EH (cell line): Measurements from ENCODE around the gene FNBP1.
A peak's percentile ranks its signal among the peaks of the same experiment; 100 is the strongest.
"Not testable (repeated sequence)": the region's sequence is repeated elsewhere in the genome, so short reads cannot be mapped to it uniquely, and the experiment has no call there.

Experiments
- DNase-seq: peaks from one replicate; pipeline ENCODE4 v3.0.0-alpha.2; 2015; ENCODE audit warnings: low read depth

The FNBP1 gene

DNA sequence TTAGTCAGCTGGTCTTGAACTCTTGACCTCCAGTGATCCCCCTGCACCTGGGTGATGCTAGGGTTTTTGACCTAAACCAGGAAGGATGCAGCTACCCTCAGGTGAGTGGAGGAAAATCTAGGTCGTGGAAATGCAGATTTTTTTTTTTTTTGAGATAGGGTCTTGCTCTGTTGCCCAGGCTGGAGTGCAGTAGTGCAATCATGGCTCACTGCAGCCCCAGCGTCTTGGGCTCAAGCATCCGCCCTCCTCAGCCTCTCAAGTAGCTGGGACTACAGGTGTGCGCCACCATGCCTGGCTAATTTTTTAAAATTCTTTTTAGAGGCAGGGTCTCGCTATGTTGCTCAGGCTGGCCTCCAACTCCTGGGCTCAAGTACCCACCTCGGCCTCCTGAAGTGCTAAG lies 51.9 kb downstream of the FNBP1 start:
- not testable (repeated sequence) for DNase-seq

DNA sequence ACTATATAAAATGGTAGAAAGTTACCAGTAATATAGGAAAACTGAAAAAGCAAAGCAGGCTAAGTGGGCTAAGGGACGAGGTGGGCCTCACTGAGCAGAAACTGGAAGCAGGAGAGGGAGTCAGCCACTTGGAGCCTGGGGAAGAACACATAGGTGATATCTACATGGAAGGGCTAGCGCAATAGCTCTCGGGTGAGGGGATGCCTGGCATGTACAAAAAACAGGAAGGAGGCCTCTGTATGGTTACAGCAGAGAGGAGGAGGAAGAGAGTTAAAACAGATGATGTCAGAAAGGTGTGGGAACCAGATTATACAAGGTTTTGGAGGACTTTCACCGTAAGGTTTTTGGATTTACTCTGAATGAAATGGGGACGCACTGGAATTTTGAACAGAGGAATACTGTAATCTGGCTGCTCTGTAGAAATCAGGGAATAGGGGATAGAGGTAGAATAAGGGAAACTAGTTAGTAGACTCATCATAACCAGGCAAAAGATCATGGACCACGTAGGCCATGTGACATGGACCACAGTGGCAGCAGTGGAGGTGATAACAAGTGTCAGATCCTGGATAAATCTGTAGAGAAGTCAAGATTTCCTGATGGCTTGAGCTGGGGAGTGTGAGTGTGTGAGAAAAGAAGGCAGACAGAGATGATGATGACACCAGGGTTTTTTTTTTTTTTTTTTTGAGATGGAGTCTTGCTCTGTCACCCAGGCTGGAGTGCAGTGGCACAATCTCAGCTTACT lies 52.5 kb downstream of the FNBP1 start:
- peak; percentile 21 for DNase-seq

DNA sequence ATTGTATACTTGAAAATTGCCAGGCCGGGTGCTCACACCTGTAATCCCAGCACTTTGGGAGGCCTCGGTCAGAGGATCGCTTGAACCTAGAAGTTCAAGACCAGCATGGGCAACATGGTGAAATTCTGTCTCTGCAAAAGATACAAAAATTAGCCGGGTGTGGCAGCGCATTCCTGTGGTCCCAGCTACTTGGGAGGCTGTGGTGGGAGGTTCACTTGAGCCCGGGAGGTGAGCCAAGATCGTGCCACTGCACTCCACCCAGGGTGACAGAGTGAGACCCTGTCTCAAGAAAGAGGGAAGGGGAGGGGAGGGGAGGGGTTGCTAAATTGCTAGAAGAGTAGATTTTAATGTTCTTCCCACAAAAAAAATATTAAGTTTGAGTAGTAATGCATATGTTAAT lies 53.2 kb downstream of the FNBP1 start:
- peak; percentile 82 for DNase-seq

DNA sequence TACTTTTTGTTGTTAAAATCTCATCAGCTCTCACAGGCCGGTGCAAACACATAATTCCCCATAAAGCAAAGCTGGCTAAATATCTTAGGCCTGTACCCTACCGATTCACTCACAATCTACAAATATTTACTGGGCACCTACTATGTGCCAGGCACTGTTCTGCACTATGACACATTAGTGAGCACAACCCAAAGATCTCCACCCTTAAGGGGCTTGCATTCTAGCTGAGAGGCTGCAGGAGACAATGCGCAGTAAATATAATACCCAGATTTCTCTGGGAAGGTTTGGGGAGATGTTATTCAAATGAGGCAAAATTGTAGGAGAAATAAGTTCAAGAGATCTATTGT lies 53.7 kb downstream of the FNBP1 start:
- no peak for DNase-seq

DNA sequence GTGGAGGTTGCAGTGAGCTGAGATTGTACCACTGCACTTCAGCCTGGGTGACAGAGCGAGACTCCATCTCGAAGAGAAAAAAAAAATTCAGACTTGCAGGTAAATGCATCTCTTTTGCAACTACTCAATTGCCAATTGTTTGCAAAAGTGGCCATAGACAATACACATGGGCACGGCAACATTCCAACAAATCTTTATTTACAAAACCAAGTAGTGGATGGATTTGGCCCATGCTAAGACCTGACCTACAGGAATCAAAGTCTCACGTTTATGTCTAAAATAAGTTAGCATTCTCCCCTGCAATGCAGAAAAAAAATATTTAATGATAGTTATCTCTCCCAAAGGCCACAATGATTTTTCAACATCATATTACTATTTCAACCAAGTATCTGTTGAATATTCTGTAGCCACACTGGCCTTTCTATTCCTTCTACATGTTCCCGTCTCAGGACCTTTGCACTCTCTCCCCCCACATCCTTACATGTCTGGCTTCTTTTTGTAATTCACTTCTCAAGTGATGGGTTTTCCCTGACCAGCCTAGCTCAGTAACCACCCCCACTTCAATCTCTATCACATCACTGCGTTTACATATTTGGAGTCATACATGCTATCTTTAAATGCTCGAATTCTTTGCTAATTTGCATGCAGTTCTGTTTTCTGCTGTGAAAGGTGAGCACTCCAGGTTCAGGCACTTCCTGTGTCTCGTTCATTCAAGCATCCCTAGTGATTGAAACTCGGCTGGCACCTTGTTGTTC lies 54.2 kb downstream of the FNBP1 start:
- DNase-seq: no peak

DNA sequence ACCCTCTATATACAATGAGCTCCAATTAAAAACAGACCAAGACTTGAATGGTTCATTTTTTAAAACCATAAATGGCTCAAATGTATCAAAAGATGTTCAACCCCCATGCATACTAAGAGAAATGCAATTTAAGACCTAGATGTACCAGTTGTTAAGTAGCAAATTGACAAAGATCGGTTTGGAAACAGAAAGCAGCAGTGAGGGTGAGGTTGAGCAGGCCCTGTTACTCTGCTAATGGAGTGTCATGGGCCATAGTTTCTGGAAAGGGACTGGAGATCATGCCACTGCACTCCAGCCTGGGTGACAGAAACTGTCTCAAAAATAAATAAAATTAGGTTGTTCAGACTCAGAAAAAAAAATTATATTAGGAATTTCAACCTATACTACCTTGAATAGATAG lies 55.0 kb downstream of the FNBP1 start:
- no peak for DNase-seq

DNA sequence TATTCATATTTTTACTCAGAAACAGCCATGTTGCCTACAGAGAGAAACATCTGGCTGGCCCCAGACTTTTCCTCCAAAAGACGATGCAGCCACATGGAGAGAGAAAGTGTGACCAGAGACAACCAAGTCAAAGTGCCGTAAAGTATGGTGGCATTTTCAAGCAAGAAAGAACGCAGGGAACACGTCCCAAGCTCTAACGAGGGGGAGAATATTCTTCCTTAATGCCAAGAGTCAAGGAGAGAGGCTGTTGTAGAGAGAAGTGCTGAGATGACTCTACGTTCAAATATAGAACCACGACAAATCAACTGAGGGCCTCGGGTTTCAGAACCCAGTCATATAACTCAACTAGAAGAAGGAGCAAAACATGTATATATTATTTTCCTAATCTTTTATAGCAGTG lies 55.9 kb downstream of the FNBP1 start:
- DNase-seq: no peak

DNA sequence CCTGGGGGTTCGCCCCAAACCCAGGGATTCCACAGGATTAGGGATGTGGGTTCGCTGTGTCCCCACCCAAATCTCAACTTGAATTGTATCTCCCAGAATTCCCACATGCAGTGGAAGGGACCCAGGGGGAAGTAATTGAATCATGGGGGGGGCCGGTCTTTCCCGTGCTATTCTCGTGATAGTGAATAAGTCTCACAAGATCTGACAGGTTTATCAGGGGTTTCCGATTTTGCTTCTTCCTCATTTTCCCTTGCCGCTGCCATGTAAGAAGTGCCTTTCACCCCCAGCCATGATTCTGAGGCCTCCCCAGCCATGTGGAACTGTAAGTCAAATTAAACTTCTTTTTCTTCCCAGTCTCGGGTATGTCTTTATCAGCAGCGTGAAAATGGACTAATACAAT lies 58.4 kb downstream of the FNBP1 start:
- not testable (repeated sequence) for DNase-seq

DNA sequence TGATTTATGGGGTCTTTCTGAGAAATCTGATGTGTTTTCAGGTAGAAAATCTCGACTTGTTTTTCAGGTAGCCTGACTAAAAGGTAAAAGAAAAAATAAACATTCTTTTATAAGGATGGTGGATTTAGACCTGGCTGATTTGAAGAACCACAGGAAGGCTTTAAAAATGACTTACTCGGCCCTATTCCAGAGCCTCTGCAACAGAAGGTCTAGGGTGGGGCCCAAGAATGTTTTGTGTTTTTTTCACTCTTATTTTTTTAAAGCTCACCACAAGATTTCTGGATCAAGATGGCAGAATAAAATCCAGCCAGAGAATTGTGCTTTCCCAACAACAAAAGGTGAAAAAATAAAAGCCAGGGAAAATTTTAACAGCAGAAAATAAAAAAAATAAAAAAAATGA lies 59.1 kb downstream of the FNBP1 start:
- peak; percentile 29 for DNase-seq

DNA sequence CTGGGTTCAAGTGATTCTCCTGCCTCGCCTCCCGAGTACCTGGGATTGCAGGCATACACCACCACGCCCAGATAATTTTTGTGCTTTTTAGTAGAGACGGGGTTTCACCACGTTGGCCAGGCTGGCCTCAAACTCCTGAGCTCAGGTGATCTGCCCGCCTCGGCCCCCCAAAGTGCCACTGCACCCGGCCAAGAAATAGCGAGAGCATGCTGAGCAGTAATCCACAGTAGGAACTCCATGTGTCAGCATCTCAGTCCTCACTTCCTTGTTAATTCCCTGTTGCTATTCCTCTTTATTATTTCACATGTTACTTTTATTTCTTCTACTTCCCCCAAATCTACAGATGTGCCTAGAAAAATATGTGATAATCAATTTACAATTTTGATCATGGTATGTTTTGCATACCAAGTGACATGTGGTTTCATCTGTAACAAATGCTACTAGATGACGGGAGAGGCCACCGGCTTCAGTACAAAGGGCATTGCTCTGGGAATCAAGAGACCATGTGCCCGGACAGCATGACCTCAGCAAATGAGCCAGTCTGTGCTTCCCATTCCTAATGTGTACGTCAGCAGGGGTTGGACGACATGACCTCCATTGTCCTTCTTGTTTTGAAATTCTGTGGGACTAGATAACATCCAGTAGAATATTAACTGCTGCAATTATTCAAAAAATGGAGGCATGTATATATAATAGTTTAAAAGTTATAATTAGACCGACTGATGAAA lies 61.6 kb downstream of the FNBP1 start:
- no peak for DNase-seq

DNA sequence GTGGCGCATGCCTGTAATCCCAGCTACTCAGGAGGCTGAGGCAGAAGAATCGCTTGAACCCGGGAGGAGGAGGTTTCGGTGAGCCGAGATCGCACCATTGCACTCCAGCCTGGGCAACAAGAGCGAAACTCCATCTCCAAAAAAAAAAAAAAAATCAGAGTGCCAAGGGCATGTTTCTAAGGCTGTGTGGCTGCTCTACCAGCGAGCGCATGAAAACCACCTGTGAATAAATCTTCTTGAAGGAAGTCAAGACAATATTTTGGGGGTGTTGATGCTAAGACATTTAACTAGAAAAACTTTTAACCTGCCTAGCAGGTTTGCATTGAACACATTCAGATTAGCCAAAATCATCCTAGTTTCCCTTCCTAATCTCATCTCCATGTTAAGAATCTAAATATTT lies 62.8 kb downstream of the FNBP1 start:
- not testable (repeated sequence) for DNase-seq

DNA sequence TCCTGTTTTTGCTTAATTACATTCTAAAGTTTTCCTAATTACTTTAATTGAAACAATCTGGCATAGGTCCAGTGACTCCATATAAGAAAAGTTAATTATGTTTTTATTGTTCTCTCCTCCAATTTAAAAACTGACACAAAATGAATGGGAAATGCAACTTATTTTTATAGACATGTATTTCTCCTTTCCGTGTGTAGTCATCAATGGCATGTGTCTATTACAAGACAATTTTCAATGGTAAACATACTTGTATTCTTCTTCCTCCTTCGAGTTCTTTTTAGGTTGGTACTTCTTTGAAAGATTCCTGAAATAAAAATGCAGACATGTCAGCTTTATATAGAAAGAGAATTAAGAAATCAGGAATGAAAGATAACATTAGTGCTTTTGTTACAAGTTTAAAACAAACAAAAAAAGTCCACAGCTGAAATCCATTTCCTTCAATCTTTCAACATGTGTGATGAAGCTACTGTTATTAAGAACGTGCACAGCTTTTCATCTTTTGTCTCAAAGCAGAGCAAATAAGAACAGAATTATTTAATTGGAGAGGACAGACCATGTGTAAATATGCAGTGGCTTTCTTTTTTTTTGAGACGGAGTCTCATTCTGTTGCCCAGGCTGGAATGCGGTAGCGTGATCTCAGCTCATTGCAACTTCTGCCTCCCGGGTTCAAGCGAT lies 63.8 kb downstream of the FNBP1 start:
- DNase-seq: no peak

DNA sequence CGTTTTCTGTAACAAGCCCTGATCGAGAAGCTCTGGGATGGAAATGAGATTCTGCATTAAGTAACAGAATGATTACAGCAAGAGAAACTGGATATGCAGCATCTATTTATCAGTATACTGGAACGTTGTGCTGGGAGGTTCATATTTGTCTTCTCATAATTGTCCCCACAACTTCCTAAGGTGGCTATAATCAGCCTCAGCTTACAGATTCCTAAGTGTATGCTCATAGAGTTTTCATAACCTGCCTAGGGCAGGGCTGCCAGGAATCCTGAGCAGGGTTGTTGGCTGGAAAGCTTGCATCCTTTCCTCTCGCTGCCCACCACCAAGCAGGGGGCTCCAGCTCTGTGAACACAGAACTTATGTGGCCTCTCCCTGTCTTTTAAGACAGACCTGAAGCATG lies 70.2 kb downstream of the FNBP1 start:
- DNase-seq: no peak

DNA sequence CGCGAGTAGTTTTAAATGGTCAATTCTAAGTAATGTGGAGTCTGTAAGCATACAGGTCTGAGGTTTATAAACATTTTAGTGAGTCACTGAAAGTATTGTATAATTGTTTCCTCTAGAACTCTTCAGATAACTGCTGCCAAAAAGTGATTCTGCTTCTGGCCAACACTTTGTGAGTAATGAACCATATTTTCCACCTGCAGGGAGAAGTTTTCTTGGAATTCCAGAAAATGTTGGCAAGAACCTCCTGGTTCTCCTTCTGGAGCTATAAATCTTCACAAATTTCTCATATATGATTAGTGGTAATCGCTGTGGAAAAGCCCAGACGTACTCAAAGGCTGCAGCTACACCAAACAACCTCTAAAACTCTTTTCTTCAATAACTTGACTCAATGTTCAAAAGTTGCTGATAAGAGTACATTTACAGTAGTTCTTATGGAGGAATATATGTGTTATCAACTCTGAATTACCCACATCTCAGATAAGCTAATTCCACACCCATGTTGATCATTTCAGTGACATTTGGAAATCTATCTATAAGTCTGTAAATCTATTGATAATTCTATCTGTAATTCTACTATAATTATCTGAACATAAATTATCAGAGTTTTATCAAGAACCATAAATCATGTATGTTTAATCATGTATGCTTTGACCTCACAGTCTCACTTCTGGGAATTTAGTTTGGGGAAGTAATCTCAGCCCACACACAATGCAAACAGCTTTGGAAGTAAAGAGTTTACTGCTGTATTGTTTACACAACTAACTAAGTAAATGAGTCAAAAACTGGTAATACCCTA lies 74.1 kb downstream of the FNBP1 start:
- peak; percentile 85 for DNase-seq

DNA sequence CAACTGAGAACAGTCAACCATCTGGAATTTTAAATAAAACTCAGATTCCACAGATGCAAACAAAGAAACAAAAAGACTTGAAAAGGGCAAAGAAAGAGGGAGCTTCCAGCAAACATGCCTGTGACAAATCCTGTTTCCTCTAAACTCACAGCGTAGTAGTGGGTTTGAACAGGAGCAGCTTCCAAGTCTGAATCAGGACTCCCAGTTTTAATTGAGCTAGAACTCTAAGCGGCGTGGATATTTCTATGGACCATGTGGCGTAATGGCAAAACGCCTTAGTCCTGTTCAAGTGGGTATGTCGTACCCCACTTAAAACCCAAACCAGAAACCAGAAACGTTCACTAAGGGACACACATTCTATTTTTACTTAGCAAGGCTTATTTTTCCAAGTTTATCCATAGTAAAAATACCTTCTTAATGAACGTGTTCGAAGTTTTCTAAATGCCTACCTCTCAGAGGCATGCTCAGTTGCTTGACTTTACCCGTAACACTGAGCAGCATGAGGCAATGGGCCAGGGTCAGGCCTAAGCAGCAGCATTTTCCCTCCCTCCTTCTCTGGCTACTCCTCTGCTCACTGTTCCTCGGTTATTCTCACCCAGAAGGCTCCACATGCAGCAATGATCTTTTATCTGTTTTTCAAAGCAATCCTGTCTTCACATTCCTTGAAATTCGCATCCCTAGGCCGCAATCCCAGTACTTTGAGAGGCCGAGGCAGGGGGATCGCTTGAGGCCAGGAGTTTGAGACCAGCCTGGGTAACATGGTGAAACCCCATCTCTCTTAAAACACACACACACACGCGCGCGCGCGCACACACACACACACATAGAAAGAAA lies 77.9 kb downstream of the FNBP1 start:
- peak; percentile 94 for DNase-seq

DNA sequence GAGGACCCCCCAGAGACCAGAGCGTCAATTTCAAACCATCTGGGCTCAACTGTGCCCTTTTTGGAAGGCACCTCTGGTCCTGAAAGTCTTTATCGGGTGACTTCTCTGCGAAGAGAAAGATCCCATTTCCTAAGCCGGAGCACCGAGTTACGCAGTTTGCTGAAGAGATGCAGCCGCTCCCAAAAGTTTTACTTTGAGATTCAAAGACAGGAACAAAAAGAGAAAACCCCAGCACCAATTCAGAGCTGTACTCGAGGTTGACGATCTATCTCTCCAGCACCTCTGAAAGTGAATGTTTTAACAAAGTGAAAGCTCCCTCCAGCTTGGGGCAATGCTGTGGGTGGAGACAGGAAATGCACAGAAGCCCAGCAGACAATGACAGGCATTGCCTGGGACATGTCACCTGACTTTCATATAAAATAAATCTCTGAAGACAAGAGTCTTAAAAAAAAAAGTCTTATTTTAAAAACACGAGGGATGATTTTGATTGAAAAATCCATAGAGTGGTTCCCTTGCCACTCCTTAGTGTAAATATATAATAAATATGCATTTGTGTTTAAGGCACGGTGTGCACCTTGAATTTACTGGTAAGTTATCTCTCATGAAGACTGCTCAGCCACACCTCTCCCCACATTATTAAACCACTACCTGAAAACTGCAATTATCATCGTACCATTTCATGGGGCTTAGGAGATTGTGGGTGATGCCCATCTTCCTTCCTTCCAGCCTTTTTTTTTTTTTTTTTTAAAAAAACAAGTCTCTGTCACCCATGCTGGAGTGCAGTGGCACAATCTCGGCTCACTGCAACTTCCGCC lies 79.9 kb downstream of the FNBP1 start:
- DNase-seq: peak; percentile 78

DNA sequence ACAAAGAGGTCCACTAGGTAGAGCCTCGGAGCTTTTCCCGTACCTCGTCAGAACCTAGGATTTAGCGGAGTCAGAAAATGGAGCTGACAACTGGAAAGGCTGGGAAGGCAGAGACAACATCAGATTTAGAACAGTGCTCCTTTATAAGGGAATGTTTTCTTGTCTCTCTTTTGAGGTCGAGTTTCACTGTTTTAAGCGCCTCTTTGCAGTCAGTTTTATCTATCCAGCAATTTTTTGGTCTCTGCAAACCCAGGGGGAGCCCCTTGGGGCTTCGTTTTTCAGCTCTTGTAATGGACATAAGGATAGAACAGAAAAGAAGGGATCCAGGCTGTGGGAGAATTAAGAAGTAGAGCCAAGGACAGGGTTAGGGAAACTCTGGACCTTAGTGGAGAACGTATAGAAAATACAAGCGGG lies 80.5 kb downstream of the FNBP1 start:
- peak; percentile 22 for DNase-seq

DNA sequence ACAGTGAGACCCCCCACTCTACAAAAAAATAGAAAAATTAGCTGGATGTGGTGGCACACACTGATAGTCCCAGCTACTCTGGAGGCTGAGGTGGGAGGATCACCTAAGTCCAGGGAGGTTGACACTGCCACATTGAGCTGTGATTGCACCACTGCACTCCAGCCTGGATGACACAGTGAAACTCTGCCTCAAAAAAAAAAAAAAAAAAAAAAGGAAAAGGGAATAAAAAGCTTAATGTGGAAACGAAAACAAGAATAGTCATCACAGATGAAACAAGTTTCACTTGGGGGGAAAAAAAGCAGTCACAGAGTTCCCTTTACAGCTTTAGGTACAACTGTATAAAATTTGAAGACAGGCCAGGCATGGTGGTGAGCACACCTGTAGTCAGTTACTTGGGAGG lies 84.2 kb downstream of the FNBP1 start:
- DNase-seq: no peak

DNA sequence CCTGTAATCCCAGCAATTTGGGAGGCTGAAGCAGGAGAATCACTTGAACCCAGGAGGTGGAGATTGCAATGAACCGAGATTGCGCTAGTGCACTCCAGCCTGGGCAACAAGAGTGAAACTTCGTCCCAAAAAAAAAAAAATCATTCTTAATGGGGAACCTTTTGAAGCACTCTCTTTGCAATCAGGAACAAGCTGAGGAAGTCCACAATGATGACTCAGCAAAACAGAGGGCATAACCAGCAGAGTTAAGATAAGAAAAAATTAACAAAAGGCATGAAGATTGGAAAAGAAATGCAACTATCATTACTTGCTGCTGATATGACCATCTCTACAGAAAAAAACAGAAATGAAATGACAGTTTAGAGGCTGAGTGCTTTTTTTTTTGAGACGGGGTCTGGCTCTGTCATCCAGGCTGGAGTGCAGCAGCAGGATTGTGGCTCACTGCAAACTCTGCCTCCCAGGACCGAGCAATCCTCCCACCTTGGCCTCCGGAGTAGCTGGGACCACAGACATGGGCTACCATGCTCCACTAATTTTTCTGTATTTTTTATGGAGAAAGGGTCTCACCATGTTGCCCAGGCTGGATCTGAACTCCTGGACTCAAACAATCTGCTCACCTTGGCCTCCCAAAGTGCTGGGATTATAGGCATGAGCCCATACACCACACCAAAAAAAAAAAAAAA lies 88.0 kb downstream of the FNBP1 start:
- peak; percentile 30 for DNase-seq
